Uterus (tissue), 2 donors: ENCODE results near the gene ZNF608.

Experiments used
- POLR2A ChIP-seq, 2 donors: fragments of 450-650 bp; IDR thresholded peaks; one replicate each; pipeline ENCODE4 v1.6.1; 2016; ENCODE audit warnings: antibody characterized with exemption in 2 of 2, mild to moderate bottlenecking in 1 of 2, moderate library complexity in 1 of 2
- TF ChIP-seq, protein P1 (sequence below), 4 experiments: fragments of 200-600 bp in 2 of 4; fragments of 450-650 bp in 2 of 4; sonication (generic) in 2 of 4; IDR thresholded peaks; one replicate each; pipeline ENCODE4 v1.5.1; 2016 to 2019; ENCODE audit warnings: antibody characterized with exemption in 4 of 4, mild to moderate bottlenecking in 2 of 4, moderate library complexity in 1 of 4

DNA sequence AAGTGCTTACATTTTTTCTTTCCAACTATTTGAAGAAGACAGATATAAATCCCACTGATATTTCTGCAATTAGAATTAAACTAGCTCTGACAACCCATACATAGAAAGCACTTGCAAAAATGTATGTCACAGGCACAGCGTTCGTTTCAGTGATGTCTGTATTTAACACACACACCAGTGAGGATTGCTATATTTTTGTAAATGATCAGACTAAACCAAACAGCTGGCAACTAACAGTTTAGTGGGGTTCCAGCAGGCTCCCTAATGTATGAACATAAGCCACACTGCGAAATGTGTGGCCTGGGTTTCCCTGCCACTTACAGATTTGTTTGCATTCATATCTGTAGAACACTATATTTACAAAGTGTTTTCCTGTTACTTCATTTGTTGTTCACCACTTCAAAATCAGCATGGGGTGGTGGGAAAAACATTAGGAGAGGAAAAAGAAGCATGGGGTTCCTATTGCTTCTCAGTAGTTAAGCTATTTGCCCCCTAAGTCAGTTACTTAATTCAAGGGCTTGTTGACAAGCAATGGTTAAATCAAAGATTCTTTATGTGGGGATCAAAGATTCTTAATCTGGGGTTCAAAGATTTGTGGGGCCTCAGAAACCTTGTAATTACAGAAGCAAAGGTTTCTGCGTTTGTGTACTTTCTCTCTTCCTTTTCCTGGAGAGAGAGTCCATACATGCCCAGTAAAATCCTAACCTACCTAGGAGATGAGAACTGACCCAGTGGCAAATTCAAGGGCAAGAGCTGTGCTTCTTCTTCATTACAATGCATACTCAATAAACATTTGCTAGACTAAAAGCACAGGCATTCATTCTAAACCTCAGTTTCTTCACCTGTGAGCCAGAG is 27.1 kb downstream of the ZNF608 start:
- no peak for TF ChIP-seq POLR2A (IDR thresholded peaks at IDR 0.05)
- TF ChIP-seq, protein P1, sequence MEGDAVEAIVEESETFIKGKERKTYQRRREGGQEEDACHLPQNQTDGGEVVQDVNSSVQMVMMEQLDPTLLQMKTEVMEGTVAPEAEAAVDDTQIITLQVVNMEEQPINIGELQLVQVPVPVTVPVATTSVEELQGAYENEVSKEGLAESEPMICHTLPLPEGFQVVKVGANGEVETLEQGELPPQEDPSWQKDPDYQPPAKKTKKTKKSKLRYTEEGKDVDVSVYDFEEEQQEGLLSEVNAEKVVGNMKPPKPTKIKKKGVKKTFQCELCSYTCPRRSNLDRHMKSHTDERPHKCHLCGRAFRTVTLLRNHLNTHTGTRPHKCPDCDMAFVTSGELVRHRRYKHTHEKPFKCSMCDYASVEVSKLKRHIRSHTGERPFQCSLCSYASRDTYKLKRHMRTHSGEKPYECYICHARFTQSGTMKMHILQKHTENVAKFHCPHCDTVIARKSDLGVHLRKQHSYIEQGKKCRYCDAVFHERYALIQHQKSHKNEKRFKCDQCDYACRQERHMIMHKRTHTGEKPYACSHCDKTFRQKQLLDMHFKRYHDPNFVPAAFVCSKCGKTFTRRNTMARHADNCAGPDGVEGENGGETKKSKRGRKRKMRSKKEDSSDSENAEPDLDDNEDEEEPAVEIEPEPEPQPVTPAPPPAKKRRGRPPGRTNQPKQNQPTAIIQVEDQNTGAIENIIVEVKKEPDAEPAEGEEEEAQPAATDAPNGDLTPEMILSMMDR (IDR thresholded peaks at IDR 0.05), result no peak
